ENCODE measurements around the gene AFAP1L2. TPM values are rescaled to one million over a fixed set of nuclear protein-coding genes. Genes with fewer than 3 reads are reported as not detected.

AFAP1L2 gene
- polyA plus RNA-seq, 3 donors = 0.01 to 0.43 TPM; not detected in 1

- 92% methylated on average over 4 of the region's 5 CpGs for WGBS (ENCODE audit: insufficient coverage)
- Mint-ChIP-seq H3K27me3 (ENCODE audit: low read depth in 3 of 3) (peaks cover 5 to 13% (median 10%) of the 10 kb centered on the region in 3 donors), H3K4me3 (no peak overlapping the region), H3K36me3 (no peaks in the 10 kb centered on the region), H3K4me1 (no peaks in the 10 kb centered on the region), H3K27ac (no peak overlapping the region), H3K9me3 (no peaks in the 10 kb centered on the region)
- no peak for TF ChIP-seq CTCF (IDR thresholded peaks at IDR 0.05)
- no peaks in the 10 kb centered on the region for H3K79me2 ChIP-seq (ENCODE audit: insufficient read depth, low read length)
- no peak overlapping the region for H3K27ac ChIP-seq (ENCODE audit: low read depth in 1 of 2, low read length in 2 of 2)
- no peaks in the 10 kb centered on the region for H3K4me1 ChIP-seq (ENCODE audit: control insufficient read depth in 1 of 2, insufficient read depth in 2 of 2, low read length in 2 of 2)
- no peaks in the 10 kb centered on the region for H3K9me3 ChIP-seq (replicated peaks in 1 of 2; ENCODE audit: control insufficient read depth in 1 of 2, insufficient read depth in 1 of 2, low read length in 2 of 2)
- no peak for DNase-seq
- H3K4me3 ChIP-seq (replicated peaks in 1 of 3; ENCODE audit: low read depth in 2 of 3, low read length in 3 of 3) = no peak overlapping the region
- no peaks in the 10 kb centered on the region for H3K36me3 ChIP-seq (replicated peaks in 1 of 2; ENCODE audit: control insufficient read depth in 1 of 2, insufficient read depth in 2 of 2, low read length in 2 of 2)
- no peaks in the 10 kb centered on the region for H4K20me1 ChIP-seq (ENCODE audit: insufficient read depth, low read length)
- intact Hi-C loops (cut with micrococcal nuclease) = no loop called here
- no peak overlapping the region for H2AFZ ChIP-seq (ENCODE audit: insufficient read depth, low read depth, low read length, poor library complexity, severe bottlenecking)
- no peaks in the 10 kb centered on the region for H3K27me3 ChIP-seq (ENCODE audit: control insufficient read depth in 2 of 2, insufficient read depth in 2 of 2, low read length in 2 of 2)
- H3K9ac ChIP-seq (ENCODE audit: insufficient read depth, low read length, poor library complexity, severe bottlenecking) = no peak overlapping the region
- H3K4me2 ChIP-seq (replicated peaks; ENCODE audit: extremely low read depth, low read length, poor library complexity, severe bottlenecking) = no peak overlapping the region
These were observed 19.7 kb downstream of the AFAP1L2 start for GRCh38 chr10:114384601-114385000.

- no peaks in the 10 kb centered on the region for H3K4me1 ChIP-seq (ENCODE audit: control insufficient read depth in 1 of 2, insufficient read depth in 2 of 2, low read length in 2 of 2)
- no peaks in the 10 kb centered on the region for H3K79me2 ChIP-seq (ENCODE audit: insufficient read depth, low read length)
- WGBS (ENCODE audit: insufficient coverage) = 90% methylated on average over 6 of the region's 9 CpGs
These were observed 20.1 kb downstream of the AFAP1L2 start for GRCh38 chr10:114384181-114384580.

More at GRCh38 chr10:114384181-114384580, 20.1 kb downstream of the AFAP1L2 start:
- Mint-ChIP-seq H3K9me3 (no peaks in the 10 kb centered on the region), H3K27me3 (ENCODE audit: low read depth in 3 of 3) (peaks cover 5 to 13% (median 10%) of the 10 kb centered on the region in 3 donors), H3K36me3 (no peaks in the 10 kb centered on the region), H3K27ac (no peak overlapping the region), H3K4me3 (no peak overlapping the region), H3K4me1 (no peaks in the 10 kb centered on the region)
- no peaks in the 10 kb centered on the region for H3K36me3 ChIP-seq (replicated peaks in 1 of 2; ENCODE audit: control insufficient read depth in 1 of 2, insufficient read depth in 2 of 2, low read length in 2 of 2)
- intact Hi-C loops (cut with micrococcal nuclease) = no loop called here
- H4K20me1 ChIP-seq (ENCODE audit: insufficient read depth, low read length) = no peaks in the 10 kb centered on the region
- H3K4me3 ChIP-seq (replicated peaks in 1 of 3; ENCODE audit: low read depth in 2 of 3, low read length in 3 of 3) = no peak overlapping the region
- H3K9me3 ChIP-seq (replicated peaks in 1 of 2; ENCODE audit: control insufficient read depth in 1 of 2, insufficient read depth in 1 of 2, low read length in 2 of 2) = no peaks in the 10 kb centered on the region
- H2AFZ ChIP-seq (ENCODE audit: insufficient read depth, low read depth, low read length, poor library complexity, severe bottlenecking) = no peak overlapping the region
- H3K27ac ChIP-seq (ENCODE audit: low read depth in 1 of 2, low read length in 2 of 2) = no peak overlapping the region
- no peak for TF ChIP-seq CTCF (IDR thresholded peaks at IDR 0.05)
- no peaks in the 10 kb centered on the region for H3K27me3 ChIP-seq (ENCODE audit: control insufficient read depth in 2 of 2, insufficient read depth in 2 of 2, low read length in 2 of 2)
- H3K4me2 ChIP-seq (replicated peaks; ENCODE audit: extremely low read depth, low read length, poor library complexity, severe bottlenecking) = no peak overlapping the region
- DNase-seq = no peak
- H3K9ac ChIP-seq (ENCODE audit: insufficient read depth, low read length, poor library complexity, severe bottlenecking) = no peak overlapping the region
